Endothelial cell (in vitro differentiated cells): ENCODE results near the gene SIAH2. TPM values are rescaled to one million over a fixed set of nuclear protein-coding genes. Genes with fewer than 3 reads are reported as not detected.

Experiments used
- DNase-seq: peaks from one replicate; pipeline ENCODE4 v3.0.0; 2021; ENCODE audit warnings: low spot score
- H3K27ac Mint-ChIP-seq: one replicate; pipeline ENCODE4 v1.8.0; 2021; ENCODE audit warnings: mixed read lengths, inconsistent platforms; ENCODE audit not compliant: unreplicated experiment
- H3K27me3 Mint-ChIP-seq: one replicate; pipeline ENCODE4 v1.8.0; 2021; ENCODE audit warnings: mild to moderate bottlenecking, moderate library complexity, mixed read lengths, inconsistent platforms; ENCODE audit not compliant: unreplicated experiment
- H3K36me3 Mint-ChIP-seq: one replicate; pipeline ENCODE4 v1.8.0; 2021; ENCODE audit warnings: mild to moderate bottlenecking, low read depth, mixed read lengths, inconsistent platforms; ENCODE audit not compliant: unreplicated experiment
- H3K4me1 Mint-ChIP-seq: one replicate; pipeline ENCODE4 v1.8.0; 2021; ENCODE audit warnings: mild to moderate bottlenecking, mixed read lengths, inconsistent platforms; ENCODE audit not compliant: unreplicated experiment
- H3K4me3 Mint-ChIP-seq: one replicate; pipeline ENCODE4 v1.8.0; 2021; ENCODE audit warnings: mild to moderate bottlenecking, mixed read lengths, inconsistent platforms; ENCODE audit not compliant: unreplicated experiment
- H3K9me3 Mint-ChIP-seq: one replicate; pipeline ENCODE4 v1.8.0; 2021; ENCODE audit warnings: mixed read lengths, inconsistent platforms; ENCODE audit not compliant: unreplicated experiment
- CTCF ChIP-seq: fragments of 200-600 bp; sonication (generic); IDR thresholded peaks from one replicate; pipeline ENCODE4 v1.5.0; 2021; ENCODE audit warnings: antibody characterized with exemption; ENCODE audit not compliant: unreplicated experiment
- total RNA-seq: library from RNA; stranded (reverse); fragmentation: NEBNext Ultra II Directional; extraction: Animal tissue kit (Norgen Biotek cat#: 25700); gene quantifications from one replicate; pipeline ENCODE4 v1.2.1, GENCODE V29; 2021; ENCODE audit not compliant: unreplicated experiment

The SIAH2 gene
- total RNA-seq, 1 donor from 2014 or later, result 13.2 TPM

GRCh38 chr3:150784747-150785125 is 21.8 kb upstream of the SIAH2 start:
- H3K4me1 Mint-ChIP-seq, result peaks cover 8% of the 10 kb centered on the region
- TF ChIP-seq CTCF, result no peak
- no peak overlapping the region for H3K4me3 Mint-ChIP-seq
- no peak overlapping the region for H3K27ac Mint-ChIP-seq
- no peaks in the 10 kb centered on the region for H3K9me3 Mint-ChIP-seq
- peaks cover 7% of the 10 kb centered on the region for H3K27me3 Mint-ChIP-seq
- H3K36me3 Mint-ChIP-seq, result no peaks in the 10 kb centered on the region
- no peak for DNase-seq

- H3K27me3 Mint-ChIP-seq, result peaks cover 5% of the 10 kb centered on the region
- H3K9me3 Mint-ChIP-seq, result no peaks in the 10 kb centered on the region
- H3K4me3 Mint-ChIP-seq, result no peak overlapping the region
- H3K36me3 Mint-ChIP-seq, result no peaks in the 10 kb centered on the region
- H3K27ac Mint-ChIP-seq, result no peak overlapping the region
- peaks cover 4% of the 10 kb centered on the region for H3K4me1 Mint-ChIP-seq
- DNase-seq, result no peak
- TF ChIP-seq CTCF, result no peak
Measured at GRCh38 chr3:150783920-150784746, 21.2 kb upstream of the SIAH2 start.

- no peaks in the 10 kb centered on the region for H3K9me3 Mint-ChIP-seq
- H3K4me3 Mint-ChIP-seq, result no peak overlapping the region
- H3K4me1 Mint-ChIP-seq, result peaks cover 4% of the 10 kb centered on the region
- peaks cover 5% of the 10 kb centered on the region for H3K27me3 Mint-ChIP-seq
- TF ChIP-seq CTCF, result no peak
- no peak for DNase-seq
- no peak overlapping the region for H3K27ac Mint-ChIP-seq
- no peaks in the 10 kb centered on the region for H3K36me3 Mint-ChIP-seq
Measured at GRCh38 chr3:150783316-150783715, 20.3 kb upstream of the SIAH2 start.

GRCh38 chr3:150779402-150779858 is 16.5 kb upstream of the SIAH2 start:
- Mint-ChIP-seq H3K4me3 (no peak overlapping the region), H3K9me3 (no peaks in the 10 kb centered on the region), H3K27me3 (peaks cover 5% of the 10 kb centered on the region), H3K36me3 (no peaks in the 10 kb centered on the region), H3K27ac (no peak overlapping the region), H3K4me1 (peaks cover under 1% of the 10 kb centered on the region)
- DNase-seq, result peak; percentile 35
- peak; percentile 32 for TF ChIP-seq CTCF

GRCh38 chr3:150778793-150779401 is 15.9 kb upstream of the SIAH2 start:
- no peak for DNase-seq
- no peak for TF ChIP-seq CTCF
- H3K27ac Mint-ChIP-seq, result no peak overlapping the region
- H3K27me3 Mint-ChIP-seq, result peaks cover 5% of the 10 kb centered on the region
- H3K4me1 Mint-ChIP-seq, result no peaks in the 10 kb centered on the region
- H3K36me3 Mint-ChIP-seq, result no peaks in the 10 kb centered on the region
- no peaks in the 10 kb centered on the region for H3K9me3 Mint-ChIP-seq
- H3K4me3 Mint-ChIP-seq, result no peak overlapping the region
